ENCODE measurements around the gene TGIF1. TPM values are rescaled to one million over a fixed set of nuclear protein-coding genes. Genes with fewer than 3 reads are reported as not detected.

Gene TGIF1
- total RNA-seq, 1 experiment from 2014 or later: 242 TPM

DNA sequence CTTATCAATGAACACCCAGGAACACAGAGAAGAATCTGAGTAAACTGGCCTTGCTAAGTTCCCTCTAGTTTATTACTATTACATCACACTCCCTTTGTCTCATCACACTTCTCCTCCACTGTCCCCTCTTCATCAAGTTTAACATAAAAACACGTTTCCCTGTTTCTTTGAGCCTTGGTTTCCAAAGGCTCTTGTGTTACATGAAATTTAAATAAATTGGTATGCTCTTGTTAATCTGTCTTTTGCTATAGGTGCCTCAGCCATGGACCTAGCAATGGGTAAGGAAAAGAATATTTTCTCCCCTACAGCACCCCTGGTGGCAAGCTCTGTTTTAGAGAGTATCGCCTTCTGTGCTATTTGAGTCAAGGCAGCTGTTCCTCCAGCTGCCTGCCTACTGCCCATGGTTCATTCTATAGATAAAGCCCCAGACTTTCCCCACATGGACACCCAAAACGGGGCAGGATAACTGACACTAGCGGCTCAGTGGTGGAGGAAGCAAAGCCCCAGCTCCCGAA lies 31.8 kb downstream of the TGIF1 start:
- intact Hi-C loops (cut with micrococcal nuclease): no loop called here
- H3K4me2 ChIP-seq (ENCODE audit: low read length): peak overlapping the region; percentile 20; the same call in 1 of the 2 replicates
- H3K9me3 ChIP-seq (ENCODE audit: control insufficient read depth in 1 of 2, insufficient read depth in 1 of 2, low read depth in 1 of 2, low read length in 2 of 2): no peaks in the 10 kb centered on the region
- no TSS peak for BruUV-seq (replicated peaks)
- ATAC-seq (peak; percentile 97), DNase-seq (ENCODE audit: low read depth, low spot score) (peak; percentile 35)
- TF ChIP-seq YY1 (IDR thresholded peaks at IDR 0.05; ENCODE audit: extremely low read depth, insufficient replicate concordance, low read depth, low read length): no peak
- TF ChIP-seq CBX3 (IDR thresholded peaks at IDR 0.05; ENCODE audit: low read depth): 0 out of 2 replicates have a peak, but pooled peaks have one; percentile 23
- peak; percentile 48 for TF ChIP-seq RAD21 (IDR thresholded peaks at IDR 0.05; ENCODE audit: low read depth)
- peak in 2 of 3 experiments; percentile 71 to 73; a peak in 4 of 6 replicates for TF ChIP-seq CTCF (IDR thresholded peaks at IDR 0.05 in 2 of 3, conservative IDR thresholded peaks at IDR 0.05 in 1 of 3; ENCODE audit: borderline replicate concordance in 1 of 3, insufficient read depth in 1 of 3, low read depth in 2 of 3, low read length in 2 of 3)
- peaks cover 0 to 6% of the 10 kb centered on the region in 2 experiments; a peak in 1 of 4 replicates for H3K4me1 ChIP-seq (ENCODE audit: control insufficient read depth in 1 of 2, insufficient read depth in 2 of 2, low read length in 2 of 2)
- H2AFZ ChIP-seq (ENCODE audit: low read depth, low read length, poor library complexity, severe bottlenecking): no peak overlapping the region
- H3K4me3 ChIP-seq (replicated peaks in 1 of 2; ENCODE audit: low read depth in 1 of 2, low read length in 2 of 2): no peak overlapping the region
- no peak overlapping the region for H3K27ac ChIP-seq (ENCODE audit: low read depth, low read length)
- H3K9me2 ChIP-seq (ENCODE audit: insufficient read depth): no peaks in the 10 kb centered on the region
- H3K27me3 ChIP-seq (ENCODE audit: insufficient read depth, low read length): no peaks in the 10 kb centered on the region
- H4K20me1 ChIP-seq (ENCODE audit: insufficient read depth): no peaks in the 10 kb centered on the region
- H3K9ac ChIP-seq (ENCODE audit: low read length): no peak overlapping the region
- ChIA-PET CTCF (interaction anchor here (0.9 to 1.7 kb wide), 7 partner anchors 9 to 388 kb away, joined by 3 to 7 read pairs (median 4); no protein-coding TSS in a partner anchor), POLR2A (interaction anchor here (0.7 to 1.1 kb wide), 3 partner anchors 9 to 15 kb away, joined by 4 read pairs; no protein-coding TSS in a partner anchor), RAD21 (ENCODE audit: low non-redundant PET in 1 of 2, low total read pairs in 2 of 2, uncharacterized antibody in 2 of 2, unreplicated experiment in 2 of 2) (no interaction called here)
- H3K36me3 ChIP-seq (ENCODE audit: control insufficient read depth in 1 of 2, insufficient read depth in 2 of 2, low read length in 2 of 2): no peaks in the 10 kb centered on the region
- H3K79me2 ChIP-seq (ENCODE audit: insufficient read depth, low read length): no peaks in the 10 kb centered on the region

DNA sequence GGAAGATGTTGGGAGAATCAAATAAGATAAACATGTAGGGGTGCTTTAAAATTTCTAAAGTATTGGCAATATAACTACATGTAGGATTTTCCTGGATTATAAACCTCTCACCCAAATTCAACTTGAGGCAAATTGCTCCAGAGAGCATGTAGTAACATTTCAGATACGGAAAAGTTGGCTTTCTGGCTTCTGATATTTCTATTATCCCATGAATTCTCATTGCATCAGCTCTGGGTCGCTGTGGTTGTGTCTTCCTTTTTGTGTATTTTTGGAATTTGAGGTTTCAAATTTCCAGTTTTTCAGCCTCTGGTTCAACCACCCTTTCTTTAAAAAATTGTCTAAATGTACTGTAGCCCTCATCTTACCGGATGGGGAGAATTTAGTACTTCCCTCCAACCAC lies 32.3 kb downstream of the TGIF1 start:
- RAD21 ChIA-PET (ENCODE audit: low non-redundant PET in 1 of 2, low total read pairs in 2 of 2, uncharacterized antibody in 2 of 2, unreplicated experiment in 2 of 2): no interaction called here
- H3K9me3 ChIP-seq (ENCODE audit: control insufficient read depth in 1 of 2, insufficient read depth in 1 of 2, low read depth in 1 of 2, low read length in 2 of 2): no peaks in the 10 kb centered on the region
- H3K9ac ChIP-seq (ENCODE audit: low read length): no peak overlapping the region
- H3K27me3 ChIP-seq (ENCODE audit: insufficient read depth, low read length): no peaks in the 10 kb centered on the region
- no peaks in the 10 kb centered on the region for H3K36me3 ChIP-seq (ENCODE audit: control insufficient read depth in 1 of 2, insufficient read depth in 2 of 2, low read length in 2 of 2)
- no peaks in the 10 kb centered on the region for H4K20me1 ChIP-seq (ENCODE audit: insufficient read depth)
- intact Hi-C loops (cut with micrococcal nuclease): no loop called here
- DNase-seq (ENCODE audit: low read depth, low spot score): no peak
- H3K4me2 ChIP-seq (ENCODE audit: low read length): peak overlapping the region; percentile 20; the same call in 1 of the 2 replicates
- POLR2A ChIA-PET: interaction anchor here (0.7 to 1.1 kb wide), 3 partner anchors 8 to 16 kb away, joined by 4 read pairs; no protein-coding TSS in a partner anchor
- no peaks in the 10 kb centered on the region for H3K79me2 ChIP-seq (ENCODE audit: insufficient read depth, low read length)
- no peak overlapping the region for H3K27ac ChIP-seq (ENCODE audit: low read depth, low read length)
- ATAC-seq: no peak
- H3K4me3 ChIP-seq (replicated peaks in 1 of 2; ENCODE audit: low read depth in 1 of 2, low read length in 2 of 2): no peak overlapping the region
- peaks cover 0 to 6% of the 10 kb centered on the region in 2 experiments; a peak in 1 of 4 replicates for H3K4me1 ChIP-seq (ENCODE audit: control insufficient read depth in 1 of 2, insufficient read depth in 2 of 2, low read length in 2 of 2)
- no peak overlapping the region for H2AFZ ChIP-seq (ENCODE audit: low read depth, low read length, poor library complexity, severe bottlenecking)
- CTCF ChIA-PET: interaction anchor here (0.9 to 1.7 kb wide), 7 partner anchors 8 to 387 kb away, joined by 3 to 7 read pairs (median 4); no protein-coding TSS in a partner anchor
- BruUV-seq (replicated peaks): no TSS peak
- no peaks in the 10 kb centered on the region for H3K9me2 ChIP-seq (ENCODE audit: insufficient read depth)
- TF ChIP-seq, protein P1, sequence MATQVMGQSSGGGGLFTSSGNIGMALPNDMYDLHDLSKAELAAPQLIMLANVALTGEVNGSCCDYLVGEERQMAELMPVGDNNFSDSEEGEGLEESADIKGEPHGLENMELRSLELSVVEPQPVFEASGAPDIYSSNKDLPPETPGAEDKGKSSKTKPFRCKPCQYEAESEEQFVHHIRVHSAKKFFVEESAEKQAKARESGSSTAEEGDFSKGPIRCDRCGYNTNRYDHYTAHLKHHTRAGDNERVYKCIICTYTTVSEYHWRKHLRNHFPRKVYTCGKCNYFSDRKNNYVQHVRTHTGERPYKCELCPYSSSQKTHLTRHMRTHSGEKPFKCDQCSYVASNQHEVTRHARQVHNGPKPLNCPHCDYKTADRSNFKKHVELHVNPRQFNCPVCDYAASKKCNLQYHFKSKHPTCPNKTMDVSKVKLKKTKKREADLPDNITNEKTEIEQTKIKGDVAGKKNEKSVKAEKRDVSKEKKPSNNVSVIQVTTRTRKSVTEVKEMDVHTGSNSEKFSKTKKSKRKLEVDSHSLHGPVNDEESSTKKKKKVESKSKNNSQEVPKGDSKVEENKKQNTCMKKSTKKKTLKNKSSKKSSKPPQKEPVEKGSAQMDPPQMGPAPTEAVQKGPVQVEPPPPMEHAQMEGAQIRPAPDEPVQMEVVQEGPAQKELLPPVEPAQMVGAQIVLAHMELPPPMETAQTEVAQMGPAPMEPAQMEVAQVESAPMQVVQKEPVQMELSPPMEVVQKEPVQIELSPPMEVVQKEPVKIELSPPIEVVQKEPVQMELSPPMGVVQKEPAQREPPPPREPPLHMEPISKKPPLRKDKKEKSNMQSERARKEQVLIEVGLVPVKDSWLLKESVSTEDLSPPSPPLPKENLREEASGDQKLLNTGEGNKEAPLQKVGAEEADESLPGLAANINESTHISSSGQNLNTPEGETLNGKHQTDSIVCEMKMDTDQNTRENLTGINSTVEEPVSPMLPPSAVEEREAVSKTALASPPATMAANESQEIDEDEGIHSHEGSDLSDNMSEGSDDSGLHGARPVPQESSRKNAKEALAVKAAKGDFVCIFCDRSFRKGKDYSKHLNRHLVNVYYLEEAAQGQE (IDR thresholded peaks at IDR 0.05; ENCODE audit: low read depth): no peak
- TF ChIP-seq SP1 (IDR thresholded peaks at IDR 0.05; ENCODE audit: low read depth) (no peak), ZNF274 (IDR thresholded peaks at IDR 0.05; ENCODE audit: low read depth, low read length) (no peak), POLR2AphosphoS5 (IDR thresholded peaks at IDR 0.05; ENCODE audit: low read depth, low read length) (no peak)
- TF ChIP-seq, protein P2, sequence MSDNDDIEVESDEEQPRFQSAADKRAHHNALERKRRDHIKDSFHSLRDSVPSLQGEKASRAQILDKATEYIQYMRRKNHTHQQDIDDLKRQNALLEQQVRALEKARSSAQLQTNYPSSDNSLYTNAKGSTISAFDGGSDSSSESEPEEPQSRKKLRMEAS (IDR thresholded peaks at IDR 0.05): no peak
- TF ChIP-seq, protein P3, sequence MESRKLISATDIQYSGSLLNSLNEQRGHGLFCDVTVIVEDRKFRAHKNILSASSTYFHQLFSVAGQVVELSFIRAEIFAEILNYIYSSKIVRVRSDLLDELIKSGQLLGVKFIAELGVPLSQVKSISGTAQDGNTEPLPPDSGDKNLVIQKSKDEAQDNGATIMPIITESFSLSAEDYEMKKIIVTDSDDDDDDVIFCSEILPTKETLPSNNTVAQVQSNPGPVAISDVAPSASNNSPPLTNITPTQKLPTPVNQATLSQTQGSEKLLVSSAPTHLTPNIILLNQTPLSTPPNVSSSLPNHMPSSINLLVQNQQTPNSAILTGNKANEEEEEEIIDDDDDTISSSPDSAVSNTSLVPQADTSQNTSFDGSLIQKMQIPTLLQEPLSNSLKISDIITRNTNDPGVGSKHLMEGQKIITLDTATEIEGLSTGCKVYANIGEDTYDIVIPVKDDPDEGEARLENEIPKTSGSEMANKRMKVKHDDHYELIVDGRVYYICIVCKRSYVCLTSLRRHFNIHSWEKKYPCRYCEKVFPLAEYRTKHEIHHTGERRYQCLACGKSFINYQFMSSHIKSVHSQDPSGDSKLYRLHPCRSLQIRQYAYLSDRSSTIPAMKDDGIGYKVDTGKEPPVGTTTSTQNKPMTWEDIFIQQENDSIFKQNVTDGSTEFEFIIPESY (IDR thresholded peaks at IDR 0.05; ENCODE audit: extremely low read depth, insufficient replicate concordance, low read length): no peak

Measured in HCT116 (cell line).